ENCODE measurements around the gene BID. TPM values are rescaled to one million over a fixed set of nuclear protein-coding genes. Genes with fewer than 3 reads are reported as not detected.
"Not testable (repeated sequence)": the region's sequence is repeated elsewhere in the genome, so short reads cannot be mapped to it uniquely, and the experiment has no call there.

Gene BID
- total and polyA plus RNA-seq, 4 donors: 13.1 to 179 (median 37.5) TPM

DNA sequence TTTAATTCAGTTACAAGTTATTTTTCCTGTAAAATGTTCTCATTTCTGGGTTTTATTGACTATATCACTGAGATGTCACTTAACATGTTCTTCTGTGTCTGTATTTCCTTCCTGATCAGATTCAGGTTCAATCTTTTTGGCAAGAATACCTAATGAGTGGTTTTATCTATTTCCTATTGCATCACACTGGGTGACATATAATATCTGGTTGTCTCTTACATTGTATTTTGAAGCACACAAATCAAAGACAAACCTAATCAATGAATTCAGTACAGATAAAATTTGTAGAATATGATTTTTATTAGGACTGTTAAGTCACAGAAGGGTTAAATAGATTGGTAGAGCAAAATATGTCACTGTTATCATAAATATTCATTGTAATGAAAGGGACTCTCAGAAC lies 75.3 kb downstream of the BID start:
- no peaks in the 10 kb centered on the region for H3K27me3 ChIP-seq (ENCODE audit: control insufficient read depth in 3 of 3, insufficient read depth in 3 of 3, low read length in 2 of 3)
- no peak overlapping the region for H3K27ac ChIP-seq (ENCODE audit: low read depth in 1 of 2, low read length in 1 of 2)
- H3K4me3 ChIP-seq: no peak overlapping the region
- H3K9ac ChIP-seq (ENCODE audit: insufficient read depth in 1 of 2, low read length in 2 of 2): no peak overlapping the region
- H3K4me1 ChIP-seq (ENCODE audit: control insufficient read depth in 5 of 5, insufficient read depth in 5 of 5, low read length in 5 of 5): peaks cover 0 to 3% (median 0%) of the 10 kb centered on the region in 5 donors
- ATAC-seq (ENCODE audit: insufficient read depth, low FRiP score) (no peak), DNase-seq (no peak)
- H3K9me3 ChIP-seq (ENCODE audit: control insufficient read depth in 4 of 4, insufficient read depth in 3 of 4, low read length in 3 of 4): no peaks in the 10 kb centered on the region
- TF ChIP-seq CTCF (IDR thresholded peaks at IDR 0.05; ENCODE audit: control extremely low read depth, extremely low read depth): no peak
- H3K36me3 ChIP-seq (ENCODE audit: control insufficient read depth in 4 of 4, insufficient read depth in 4 of 4, low read length in 4 of 4): peaks cover 0 to 15% (median 6%) of the 10 kb centered on the region in 4 donors

- H3K9ac ChIP-seq (ENCODE audit: insufficient read depth in 1 of 2, low read length in 2 of 2); H3K9me3 ChIP-seq (ENCODE audit: control insufficient read depth in 4 of 4, insufficient read depth in 3 of 4, low read length in 3 of 4); DNase-seq; H3K4me3 ChIP-seq; H3K4me1 ChIP-seq (ENCODE audit: control insufficient read depth in 5 of 5, insufficient read depth in 5 of 5, low read length in 5 of 5); H3K27ac ChIP-seq (ENCODE audit: low read depth in 1 of 2, low read length in 1 of 2); ATAC-seq (ENCODE audit: insufficient read depth, low FRiP score); H3K27me3 ChIP-seq (ENCODE audit: control insufficient read depth in 3 of 3, insufficient read depth in 3 of 3, low read length in 2 of 3): not testable (repeated sequence)
- WGBS, 2 donors: 99 to 100% methylated on average over 3 of the region's 3 CpGs
- peaks cover 0 to 15% (median 6%) of the 10 kb centered on the region in 4 donors for H3K36me3 ChIP-seq (ENCODE audit: control insufficient read depth in 4 of 4, insufficient read depth in 4 of 4, low read length in 4 of 4)
These were observed 76.0 kb downstream of the BID start for GRCh38 chr22:17698276-17698675.

- H3K9me3 ChIP-seq (ENCODE audit: control insufficient read depth in 4 of 4, insufficient read depth in 3 of 4, low read length in 3 of 4); ATAC-seq (ENCODE audit: insufficient read depth, low FRiP score); DNase-seq; H3K27me3 ChIP-seq (ENCODE audit: control insufficient read depth in 3 of 3, insufficient read depth in 3 of 3, low read length in 2 of 3); H3K9ac ChIP-seq (ENCODE audit: insufficient read depth in 1 of 2, low read length in 2 of 2); H3K4me3 ChIP-seq; H3K4me1 ChIP-seq (ENCODE audit: control insufficient read depth in 5 of 5, insufficient read depth in 5 of 5, low read length in 5 of 5); H3K27ac ChIP-seq (ENCODE audit: low read depth in 1 of 2, low read length in 1 of 2): not testable (repeated sequence)
- 48 to 77% methylated on average over 10 of the region's 10 CpGs for WGBS, 2 donors
- peaks cover 0 to 13% (median 6%) of the 10 kb centered on the region in 4 donors for H3K36me3 ChIP-seq (ENCODE audit: control insufficient read depth in 4 of 4, insufficient read depth in 4 of 4, low read length in 4 of 4)
These were observed 77.1 kb downstream of the BID start for GRCh38 chr22:17697196-17697595.

DNA sequence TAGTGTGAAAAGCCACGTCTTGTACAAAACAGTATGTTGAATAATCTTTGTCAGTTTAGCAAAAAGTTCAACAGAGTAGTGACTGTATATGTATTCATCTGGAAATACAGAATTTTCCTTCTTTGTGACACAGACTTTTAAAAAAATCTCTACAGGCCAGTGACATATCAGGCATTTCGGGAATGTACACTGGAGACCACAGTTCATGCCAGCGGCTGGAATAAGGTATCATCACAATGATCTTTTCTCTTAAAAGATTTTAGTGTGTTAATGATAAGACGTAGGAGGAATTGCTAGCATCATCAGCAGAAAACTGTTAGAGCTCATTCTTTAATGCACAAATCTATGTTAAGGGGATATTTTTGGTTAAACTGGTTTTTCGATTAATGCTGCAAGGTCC lies 78.3 kb downstream of the BID start:
- Histone ChIP-seq H3K36me3 (ENCODE audit: control insufficient read depth in 4 of 4, insufficient read depth in 4 of 4, low read length in 4 of 4) (peaks cover 0 to 12% (median 6%) of the 10 kb centered on the region in 4 donors), H3K4me1 (ENCODE audit: control insufficient read depth in 5 of 5, insufficient read depth in 5 of 5, low read length in 5 of 5) (peaks cover 0 to 3% (median 0%) of the 10 kb centered on the region in 5 donors), H3K9ac (ENCODE audit: insufficient read depth in 1 of 2, low read length in 2 of 2) (no peak overlapping the region), H3K4me3 (no peak overlapping the region), H3K9me3 (ENCODE audit: control insufficient read depth in 4 of 4, insufficient read depth in 3 of 4, low read length in 3 of 4) (no peaks in the 10 kb centered on the region), H3K27ac (ENCODE audit: low read depth in 1 of 2, low read length in 1 of 2) (no peak overlapping the region), H3K27me3 (ENCODE audit: control insufficient read depth in 3 of 3, insufficient read depth in 3 of 3, low read length in 2 of 3) (no peaks in the 10 kb centered on the region)
- TF ChIP-seq CTCF (IDR thresholded peaks at IDR 0.05; ENCODE audit: control extremely low read depth, extremely low read depth): no peak
- ATAC-seq (ENCODE audit: insufficient read depth, low FRiP score) (no peak), DNase-seq (no peak)
- 94 to 96% methylated on average over 5 of the region's 5 CpGs for WGBS, 2 donors

GRCh38 chr22:17694752-17695151 lies 79.5 kb downstream of the BID start:
- WGBS, 2 donors: 84 to 90% methylated on average over 6 of the region's 6 CpGs

More at GRCh38 chr22:17694752-17695151, 79.5 kb downstream of the BID start:
- Histone ChIP-seq H3K27ac (ENCODE audit: low read depth in 1 of 2, low read length in 1 of 2) (no peak overlapping the region), H3K27me3 (ENCODE audit: control insufficient read depth in 3 of 3, insufficient read depth in 3 of 3, low read length in 2 of 3) (no peaks in the 10 kb centered on the region), H3K9ac (ENCODE audit: insufficient read depth in 1 of 2, low read length in 2 of 2) (no peak overlapping the region), H3K4me3 (no peak overlapping the region), H3K4me1 (ENCODE audit: control insufficient read depth in 5 of 5, insufficient read depth in 5 of 5, low read length in 5 of 5) (peaks cover 0 to 3% (median 0%) of the 10 kb centered on the region in 5 donors), H3K9me3 (ENCODE audit: control insufficient read depth in 4 of 4, insufficient read depth in 3 of 4, low read length in 3 of 4) (no peaks in the 10 kb centered on the region), H3K36me3 (ENCODE audit: control insufficient read depth in 4 of 4, insufficient read depth in 4 of 4, low read length in 4 of 4) (peaks cover 0 to 14% (median 7%) of the 10 kb centered on the region in 4 donors)
- no peak for DNase-seq
- no peak for TF ChIP-seq CTCF (IDR thresholded peaks at IDR 0.05; ENCODE audit: control extremely low read depth, extremely low read depth)
- ATAC-seq (ENCODE audit: insufficient read depth, low FRiP score): no peak

All from lung (tissue), 12 donors.